GM12865 (cell line): ENCODE results near the gene IL36RN.

Source experiments
- DNase-seq: peaks from one replicate; pipeline ENCODE4 v3.0.0; 2010; ENCODE audit warnings: low read depth
- H3K4me3 ChIP-seq: 2 replicates; pipeline ENCODE4 v1.5.1; 2011; ENCODE audit warnings: mild to moderate bottlenecking, low read depth, low read length, control low read depth
- CTCF ChIP-seq: IDR thresholded peaks from 2 replicates; pipeline ENCODE4 v1.5.1; 2011; ENCODE audit warnings: low read length, control low read depth, low read depth, inconsistent platforms; ENCODE audit not compliant: insufficient read depth; ENCODE audit errors: missing control alignments

The IL36RN gene

GRCh38 chr2:113014067-113014466 lies 44.9 kb upstream of the IL36RN start:
- DNase-seq = no peak
- TF ChIP-seq CTCF = no peak
- H3K4me3 ChIP-seq = no peak overlapping the region

DNA sequence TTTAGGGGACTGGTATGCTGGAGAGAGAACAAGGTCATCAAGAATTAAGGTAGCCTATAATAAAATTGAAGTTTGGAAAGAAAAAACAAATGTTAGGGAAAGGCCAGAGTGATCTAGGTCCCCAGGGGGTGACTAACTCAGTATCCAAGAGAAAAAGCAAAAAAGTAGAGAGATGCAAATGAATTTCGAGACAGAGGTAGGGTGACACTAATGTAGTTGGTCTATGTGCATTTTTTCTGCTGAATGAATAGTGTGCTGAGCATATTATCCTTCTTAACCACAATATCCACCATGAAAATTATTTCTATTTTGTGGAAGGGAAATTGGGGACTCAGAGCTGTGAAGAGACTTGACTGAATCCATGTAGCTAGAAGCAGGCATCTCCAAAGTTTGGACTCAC lies 44.0 kb upstream of the IL36RN start:
- TF ChIP-seq CTCF = no peak
- H3K4me3 ChIP-seq = no peak overlapping the region
- no peak for DNase-seq

DNA sequence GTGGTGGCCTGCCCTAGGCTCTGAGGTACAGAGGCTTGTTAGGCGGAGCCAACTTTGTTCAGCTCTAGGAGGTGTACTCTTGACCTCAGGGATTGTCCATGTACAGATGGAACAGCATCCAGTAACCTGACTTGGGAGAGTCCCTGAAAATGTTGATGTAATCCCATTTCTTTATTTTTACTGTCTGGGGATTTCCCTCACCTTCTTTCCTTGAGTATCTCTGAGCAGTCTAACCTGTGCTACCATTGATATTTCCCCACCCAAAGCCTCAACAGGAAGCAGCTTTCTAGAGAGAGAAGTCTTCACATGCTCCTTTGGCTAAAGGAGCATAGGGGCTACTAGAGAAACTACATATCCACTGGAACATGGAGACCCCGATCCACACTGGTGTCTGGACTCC lies 43.3 kb upstream of the IL36RN start:
- TF ChIP-seq CTCF = no peak
- no peak for DNase-seq
- no peak overlapping the region for H3K4me3 ChIP-seq

GRCh38 chr2:113018509-113018908 lies 40.5 kb upstream of the IL36RN start:
- no peak for TF ChIP-seq CTCF
- no peak overlapping the region for H3K4me3 ChIP-seq
- DNase-seq = no peak

- no peak for TF ChIP-seq CTCF
- DNase-seq = no peak
- no peak overlapping the region for H3K4me3 ChIP-seq
Measured at GRCh38 chr2:113021312-113021711, 37.7 kb upstream of the IL36RN start.

GRCh38 chr2:113024764-113025163 lies 34.2 kb upstream of the IL36RN start:
- TF ChIP-seq CTCF = no peak
- no peak for DNase-seq
- H3K4me3 ChIP-seq = no peak overlapping the region

GRCh38 chr2:113025737-113026136 lies 33.3 kb upstream of the IL36RN start:
- TF ChIP-seq CTCF = no peak
- no peak overlapping the region for H3K4me3 ChIP-seq

More at GRCh38 chr2:113025737-113026136, 33.3 kb upstream of the IL36RN start:
- DNase-seq = no peak
